Stomach (tissue), 9 donors: Measurements from ENCODE around the gene C1R. TPM values are rescaled to one million over a fixed set of nuclear protein-coding genes. Genes with fewer than 3 reads are reported as not detected.
A peak's percentile ranks its signal among the peaks of the same experiment; 100 is the strongest.

Experiments used
- DNase-seq, 2 donors: peaks; one replicate each; pipeline versions ENCODE4 v3.0.0 to v3.0.0-alpha.2; 2013 to 2019
- H3K27ac ChIP-seq, 5 donors: fragments of 200-600 bp in 4 of 5; sonication (generic) in 4 of 5; one replicate each; pipeline ENCODE4 v1.5.1; 2013 to 2019; ENCODE audit warnings: mild to moderate bottlenecking in 1 of 5, moderate library complexity in 1 of 5
- H3K27me3 ChIP-seq, 3 donors: fragments of 200-600 bp; sonication (generic); one replicate each; pipeline ENCODE4 v1.5.1; 2017 to 2019; ENCODE audit warnings: mixed run types in 1 of 3
- H3K36me3 ChIP-seq, 4 donors: fragments of 200-600 bp; sonication (generic); 1 replicate in 3 of 4; 2 replicates in 1 of 4; pipeline ENCODE4 v1.5.1; 2016 to 2019
- H3K4me1 ChIP-seq, 4 donors: fragments of 200-600 bp; sonication (generic); one replicate each; pipeline ENCODE4 v1.5.1; 2016 to 2019
- H3K4me3 ChIP-seq, 4 donors: fragments of 200-600 bp; sonication (generic) in 3 of 4; one replicate each; pipeline ENCODE4 v1.5.1; 2016 to 2019; ENCODE audit warnings: mild to moderate bottlenecking in 1 of 4
- H3K9me3 ChIP-seq, 4 donors: fragments of 200-600 bp; sonication (generic); one replicate each; pipeline ENCODE4 v1.5.1; 2016 to 2019
- CTCF ChIP-seq, 7 experiments: fragments of 450-650 bp in 4 of 7; fragments of 200-600 bp in 3 of 7; sonication (generic) in 3 of 7; IDR thresholded peaks; one replicate each; pipeline ENCODE4 v1.5.1; 2016 to 2019; ENCODE audit warnings: antibody characterized with exemption in 7 of 7, control low read depth in 2 of 7, mild to moderate bottlenecking in 1 of 7
- EP300 ChIP-seq: sonication (generic); formaldehyde crosslinking; IDR thresholded peaks from one replicate; pipeline ENCODE4 v1.6.1; 2017; ENCODE audit warnings: antibody characterized with exemption
- POLR2A ChIP-seq, 4 donors: fragments of 450-650 bp; IDR thresholded peaks; one replicate each; pipeline ENCODE4 v1.6.1; 2016; ENCODE audit warnings: antibody characterized with exemption in 4 of 4, control low read depth in 2 of 4, mild to moderate bottlenecking in 1 of 4, moderate library complexity in 1 of 4
- POLR2AphosphoS5 ChIP-seq, 3 donors: sonication (generic); formaldehyde crosslinking; IDR thresholded peaks; one replicate each; pipeline ENCODE4 v1.6.1; 2016; ENCODE audit warnings: antibody characterized with exemption in 3 of 3
- WGBS, 5 donors: extraction: QIAGEN DNeasy Blood & Tissue Kit in 3 of 5; methylation state at CpG; one replicate each; pipeline versions ENCODE4 v1.1.5 to v1.1.7; 2013 to 2018; 5-methylcytosine and 5-hydroxymethylcytosine counted together
- intact Hi-C: fragments of 100-400 bp; cut with DNase I; formaldehyde crosslinking; loops from one replicate; pipeline ENCODE4 v1.15.1; 2023; ENCODE audit warnings: low total_unique reads
- polyA plus RNA-seq, 3 donors: library from polyadenylated mRNA; stranded (reverse); fragments of 200-250 nt; gene quantifications; one replicate each; pipeline ENCODE4 v1.2.3, GENCODE V29; 2013
- total RNA-seq, 5 donors: library from RNA; depleted of rRNA; stranded (reverse); fragments of >200 nt; gene quantifications; one replicate each; pipeline versions ENCODE4 v1.1.0 to v1.2.3, GENCODE V29; 2014 to 2016
- donor health status: healthy with polysubstance abuse.
- donor health status: Bipolar disorder and iron deficiency.
- donor health status: healthy.

C1R gene
- total and polyA plus RNA-seq, 8 donors = 68.9 to 312 (median 133) TPM

- no peaks in the 10 kb centered on the region for H3K36me3 ChIP-seq
- WGBS, 5 donors = 74 to 85% (median 78%) methylated on average over 5 of the region's 5 CpGs
- no peak for DNase-seq
- intact Hi-C loops = no loop called here
- H3K9me3 ChIP-seq = no peaks in the 10 kb centered on the region
- no peak overlapping the region for H3K4me3 ChIP-seq
- TF ChIP-seq POLR2AphosphoS5 (IDR thresholded peaks at IDR 0.05) (no peak), EP300 (no peak), POLR2A (IDR thresholded peaks at IDR 0.05) (no peak), CTCF (IDR thresholded peaks at IDR 0.05) (no peak)
- H3K27ac ChIP-seq = no peak overlapping the region
- no peaks in the 10 kb centered on the region for H3K27me3 ChIP-seq
- H3K4me1 ChIP-seq = no peaks in the 10 kb centered on the region
Observed at GRCh38 chr12:7046383-7047105, 45.7 kb downstream of the C1R start.

GRCh38 chr12:7045913-7046312, 46.3 kb downstream of the C1R start:
- no peak overlapping the region for H3K4me3 ChIP-seq
- DNase-seq = no peak
- no peaks in the 10 kb centered on the region for H3K9me3 ChIP-seq
- H3K4me1 ChIP-seq = no peaks in the 10 kb centered on the region
- intact Hi-C loops = no loop called here
- no peak overlapping the region for H3K27ac ChIP-seq
- no peak for TF ChIP-seq EP300
- no peak for TF ChIP-seq POLR2A (IDR thresholded peaks at IDR 0.05)
- no peak for TF ChIP-seq POLR2AphosphoS5 (IDR thresholded peaks at IDR 0.05)
- TF ChIP-seq CTCF (IDR thresholded peaks at IDR 0.05) = no peak
- WGBS, 5 donors = 88 to 91% (median 89%) methylated on average over 9 of the region's 9 CpGs
- no peaks in the 10 kb centered on the region for H3K36me3 ChIP-seq
- H3K27me3 ChIP-seq = no peaks in the 10 kb centered on the region

- Histone ChIP-seq H3K4me1 (no peaks in the 10 kb centered on the region), H3K4me3 (no peak overlapping the region), H3K36me3 (no peaks in the 10 kb centered on the region), H3K9me3 (no peaks in the 10 kb centered on the region), H3K27me3 (no peaks in the 10 kb centered on the region), H3K27ac (no peak overlapping the region)
- peak in 1 of 3 donors; percentile 42 for TF ChIP-seq POLR2AphosphoS5 (IDR thresholded peaks at IDR 0.05)
- TF ChIP-seq CTCF (IDR thresholded peaks at IDR 0.05) = peak in 5 of 7 experiments; percentile 32 to 65 (median 38)
- no peak for TF ChIP-seq EP300
- 31 to 48% (median 37%) methylated on average over 6 of the region's 6 CpGs for WGBS, 5 donors
- peak in 1 of 2 donors; percentile 45 for DNase-seq
- intact Hi-C loops = no loop called here
Observed at GRCh38 chr12:7042842-7043241, 49.4 kb downstream of the C1R start.

DNA sequence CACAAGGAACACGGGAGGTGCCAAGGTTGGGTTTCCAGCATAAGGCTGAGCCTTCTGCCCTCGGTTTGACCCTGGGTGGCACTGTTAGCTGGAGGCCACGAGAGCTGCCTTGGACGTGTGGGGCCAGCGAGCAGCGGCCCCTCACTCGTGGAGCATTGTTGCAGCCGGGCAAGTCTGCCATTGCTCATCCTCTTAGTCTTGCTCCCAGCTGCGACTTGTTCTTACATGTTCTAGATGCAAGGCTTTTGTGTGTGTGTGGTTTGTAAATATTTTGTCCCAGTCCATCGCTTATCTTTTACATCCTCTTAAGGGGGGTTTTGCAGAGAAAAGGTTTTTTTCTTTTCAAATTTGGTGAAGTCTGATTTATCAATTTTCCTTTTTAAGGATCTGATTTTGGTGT, 52.8 kb downstream of the C1R start:
- no peaks in the 10 kb centered on the region for H3K4me1 ChIP-seq
- TF ChIP-seq POLR2A (IDR thresholded peaks at IDR 0.05) (no peak), EP300 (no peak), POLR2AphosphoS5 (IDR thresholded peaks at IDR 0.05) (no peak), CTCF (IDR thresholded peaks at IDR 0.05) (no peak)
- H3K27ac ChIP-seq = no peak overlapping the region
- no peaks in the 10 kb centered on the region for H3K27me3 ChIP-seq
- no peaks in the 10 kb centered on the region for H3K36me3 ChIP-seq
- no peak overlapping the region for H3K4me3 ChIP-seq
- DNase-seq = no peak
- WGBS, 5 donors = 68 to 74% (median 71%) methylated on average over 10 of the region's 10 CpGs
- intact Hi-C loops = no loop called here
- H3K9me3 ChIP-seq = no peaks in the 10 kb centered on the region
